ENCODE measurements around the gene SAMD14.
A peak's percentile ranks its signal among the peaks of the same experiment; 100 is the strongest.

Gene SAMD14

DNA sequence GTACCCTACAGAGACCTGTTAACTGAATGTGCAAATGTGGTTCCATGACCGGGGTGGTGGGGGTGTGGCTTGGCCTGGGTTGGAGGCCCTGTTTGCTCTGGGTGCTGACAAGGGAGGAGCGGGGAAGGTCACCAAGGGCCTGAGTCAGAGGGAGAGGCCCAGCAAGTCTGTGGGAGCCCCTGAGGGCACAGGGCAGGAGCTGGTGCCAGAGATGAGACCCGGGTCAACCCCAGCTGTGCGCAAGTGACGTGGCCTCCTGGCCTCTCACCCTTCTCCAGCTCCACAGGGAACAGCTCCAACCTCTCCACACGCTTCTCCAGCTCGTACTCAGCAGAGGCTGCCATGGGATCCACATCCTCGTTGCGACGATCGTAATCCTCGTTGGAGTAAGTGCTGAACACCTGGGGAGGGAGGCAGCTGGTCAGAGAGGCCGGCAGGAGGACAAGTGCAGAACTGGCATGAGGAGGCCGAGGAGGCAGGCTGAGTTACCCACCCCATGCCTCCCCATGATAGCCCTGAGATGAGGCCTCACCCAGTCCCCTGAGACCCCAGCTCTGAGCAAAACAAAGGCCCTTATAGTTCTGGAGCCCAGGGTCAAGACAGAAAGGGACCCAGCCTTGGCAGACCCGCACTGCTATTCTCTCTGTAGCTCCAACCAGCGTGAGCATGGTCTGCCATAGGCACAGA is 15.0 kb upstream of the SAMD14 start:
- H3K36me3 Mint-ChIP-seq = peaks cover 7% of the 10 kb centered on the region
- H3K27ac Mint-ChIP-seq = no peak overlapping the region
- no peaks in the 10 kb centered on the region for H3K9me3 Mint-ChIP-seq
- peaks cover 81% of the 10 kb centered on the region for H3K4me1 Mint-ChIP-seq
- H3K27me3 Mint-ChIP-seq = no peaks in the 10 kb centered on the region
- H3K4me3 Mint-ChIP-seq = no peak overlapping the region

DNA sequence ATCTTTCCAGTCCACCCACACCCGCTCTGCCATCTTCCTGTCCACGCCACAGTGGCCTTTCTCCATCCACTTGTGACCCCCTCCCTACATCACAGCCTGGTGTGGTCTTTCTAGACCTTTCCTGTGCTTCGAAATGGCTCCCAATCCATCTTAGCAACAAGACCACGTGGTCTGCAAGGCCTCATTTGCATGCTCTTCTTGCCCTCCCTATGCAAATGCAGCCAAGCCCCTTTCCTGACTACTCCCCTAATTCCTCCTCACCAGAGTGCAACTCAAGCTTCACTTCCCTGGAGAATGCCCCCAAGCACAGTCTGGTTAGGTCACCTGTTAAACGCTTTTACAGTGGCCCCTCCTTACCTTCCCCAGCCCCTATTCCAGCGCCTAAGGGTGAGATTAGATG is 14.4 kb upstream of the SAMD14 start:
- no peaks in the 10 kb centered on the region for H3K27me3 Mint-ChIP-seq
- no peak overlapping the region for H3K4me3 Mint-ChIP-seq
- peaks cover 11% of the 10 kb centered on the region for H3K36me3 Mint-ChIP-seq
- H3K27ac Mint-ChIP-seq = peak overlapping the region; percentile 66
- H3K9me3 Mint-ChIP-seq = no peaks in the 10 kb centered on the region
- peaks cover 86% of the 10 kb centered on the region for H3K4me1 Mint-ChIP-seq

- Mint-ChIP-seq H3K9me3 (no peaks in the 10 kb centered on the region), H3K36me3 (peaks cover 11% of the 10 kb centered on the region), H3K27ac (no peak overlapping the region), H3K4me3 (no peak overlapping the region), H3K27me3 (no peaks in the 10 kb centered on the region), H3K4me1 (peaks cover 86% of the 10 kb centered on the region)
Measured at GRCh38 chr17:50143461-50144176, 13.7 kb upstream of the SAMD14 start.

- peaks cover 20% of the 10 kb centered on the region for H3K36me3 Mint-ChIP-seq
- no peak overlapping the region for H3K27ac Mint-ChIP-seq
- peak overlapping the region; percentile 31 for H3K4me3 Mint-ChIP-seq
- no peaks in the 10 kb centered on the region for H3K9me3 Mint-ChIP-seq
- peaks cover 73% of the 10 kb centered on the region for H3K4me1 Mint-ChIP-seq
- H3K27me3 Mint-ChIP-seq = no peaks in the 10 kb centered on the region
Measured at GRCh38 chr17:50141745-50142110, 11.8 kb upstream of the SAMD14 start.

GRCh38 chr17:50141026-50141744 is 11.2 kb upstream of the SAMD14 start:
- Mint-ChIP-seq H3K27me3 (no peaks in the 10 kb centered on the region), H3K4me3 (peak overlapping the region; percentile 31), H3K9me3 (no peaks in the 10 kb centered on the region), H3K27ac (peak overlapping the region; percentile 59), H3K36me3 (peaks cover 20% of the 10 kb centered on the region), H3K4me1 (peaks cover 68% of the 10 kb centered on the region)

DNA sequence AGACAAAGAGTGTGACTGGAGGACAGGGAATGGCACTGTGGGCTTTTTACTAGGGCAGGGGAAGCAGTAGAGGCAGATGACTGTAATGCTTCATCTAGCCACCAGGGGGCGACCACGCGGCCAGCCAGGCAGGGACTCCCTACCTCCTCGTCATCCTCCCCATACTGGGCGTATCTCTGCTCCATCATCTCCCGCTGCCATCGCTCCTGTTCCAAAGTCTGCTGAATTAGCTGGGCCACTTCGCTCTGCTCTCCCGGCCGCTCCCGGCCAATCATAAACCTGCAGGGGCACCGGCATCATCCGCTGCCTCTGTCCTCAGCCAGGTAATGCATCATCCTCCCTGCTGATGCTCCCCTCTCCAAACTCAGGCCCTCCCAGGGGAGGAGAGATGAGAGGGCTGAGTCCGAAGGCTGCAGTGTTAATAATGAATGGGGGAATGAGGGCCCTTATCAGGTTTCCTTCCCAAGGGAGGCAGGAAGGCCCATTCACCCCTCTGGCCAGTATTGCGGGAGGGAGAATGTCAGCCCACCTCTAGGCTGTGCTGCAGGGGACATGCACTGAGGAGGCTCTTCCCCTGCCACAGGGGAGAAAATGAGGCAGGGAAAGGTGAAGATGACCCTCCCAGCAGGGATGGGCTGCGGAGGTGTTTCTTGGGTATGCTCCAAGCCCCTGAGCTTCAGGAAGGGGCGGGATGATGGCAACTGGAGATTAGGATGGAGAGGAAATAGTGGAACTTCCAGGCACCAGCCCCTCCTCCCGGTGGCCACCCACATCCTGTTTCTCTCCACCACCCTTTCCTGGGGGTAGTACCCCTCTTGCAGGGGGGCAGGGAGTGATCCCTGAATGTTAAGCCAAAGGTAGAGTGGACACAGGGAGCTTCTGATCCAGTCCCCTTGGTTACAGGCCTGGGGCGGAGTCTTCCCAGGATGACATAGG is 10.3 kb upstream of the SAMD14 start:
- peaks cover 58% of the 10 kb centered on the region for H3K4me1 Mint-ChIP-seq
- peak overlapping the region; percentile 59 for H3K27ac Mint-ChIP-seq
- peaks cover 20% of the 10 kb centered on the region for H3K36me3 Mint-ChIP-seq
- no peaks in the 10 kb centered on the region for H3K27me3 Mint-ChIP-seq
- no peaks in the 10 kb centered on the region for H3K9me3 Mint-ChIP-seq
- H3K4me3 Mint-ChIP-seq = peak overlapping the region; percentile 37

- H3K4me1 Mint-ChIP-seq = peaks cover 51% of the 10 kb centered on the region
- H3K36me3 Mint-ChIP-seq = peaks cover 20% of the 10 kb centered on the region
- no peaks in the 10 kb centered on the region for H3K27me3 Mint-ChIP-seq
- H3K9me3 Mint-ChIP-seq = no peaks in the 10 kb centered on the region
- H3K27ac Mint-ChIP-seq = no peak overlapping the region
- no peak overlapping the region for H3K4me3 Mint-ChIP-seq
Measured at GRCh38 chr17:50139185-50139783, 9.3 kb upstream of the SAMD14 start.

- H3K27me3 Mint-ChIP-seq = no peaks in the 10 kb centered on the region
- no peaks in the 10 kb centered on the region for H3K9me3 Mint-ChIP-seq
- H3K4me1 Mint-ChIP-seq = peaks cover 34% of the 10 kb centered on the region
- H3K36me3 Mint-ChIP-seq = peaks cover 20% of the 10 kb centered on the region
- H3K4me3 Mint-ChIP-seq = no peak overlapping the region
- peak overlapping the region; percentile 68 for H3K27ac Mint-ChIP-seq
Measured at GRCh38 chr17:50137042-50137441, 7.1 kb upstream of the SAMD14 start.

DNA sequence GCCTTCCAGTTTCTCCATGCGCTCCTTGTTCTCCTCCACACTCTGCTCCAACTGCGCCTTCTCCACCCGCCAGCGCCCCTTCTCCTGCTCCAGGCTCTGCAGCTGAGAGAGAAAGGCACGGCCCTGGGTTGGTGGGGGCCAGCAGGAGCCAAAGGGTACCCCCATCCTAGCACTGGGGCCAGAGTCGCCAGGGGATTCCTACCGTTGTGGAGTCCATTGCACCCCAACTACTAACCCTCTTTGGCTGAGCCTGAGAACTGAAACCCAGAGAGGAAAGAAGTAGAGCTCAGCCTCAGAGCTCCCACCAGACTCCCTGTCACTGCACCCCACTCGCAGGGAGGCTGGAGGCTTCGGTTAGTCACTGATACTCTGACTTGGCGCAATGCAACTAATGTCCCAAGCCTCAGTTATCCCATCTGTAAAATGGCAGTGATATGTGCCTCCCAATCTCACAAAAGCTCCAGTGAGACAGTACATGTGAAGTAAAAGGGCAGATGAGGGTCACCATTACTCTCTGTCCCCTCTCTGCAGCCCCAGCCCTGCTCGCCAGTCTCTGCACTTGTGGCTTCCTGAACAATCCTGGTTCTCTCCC is 6.2 kb upstream of the SAMD14 start:
- Mint-ChIP-seq H3K27me3 (peaks cover 1% of the 10 kb centered on the region), H3K9me3 (no peaks in the 10 kb centered on the region), H3K36me3 (peaks cover 16% of the 10 kb centered on the region), H3K4me1 (peaks cover 34% of the 10 kb centered on the region), H3K4me3 (no peak overlapping the region), H3K27ac (no peak overlapping the region)

- no peaks in the 10 kb centered on the region for H3K9me3 Mint-ChIP-seq
- H3K27me3 Mint-ChIP-seq = peaks cover 5% of the 10 kb centered on the region
- peaks cover 34% of the 10 kb centered on the region for H3K4me1 Mint-ChIP-seq
- H3K27ac Mint-ChIP-seq = no peak overlapping the region
- no peak overlapping the region for H3K4me3 Mint-ChIP-seq
- H3K36me3 Mint-ChIP-seq = peaks cover 16% of the 10 kb centered on the region
Measured at GRCh38 chr17:50135316-50136095, 5.5 kb upstream of the SAMD14 start.

DNA sequence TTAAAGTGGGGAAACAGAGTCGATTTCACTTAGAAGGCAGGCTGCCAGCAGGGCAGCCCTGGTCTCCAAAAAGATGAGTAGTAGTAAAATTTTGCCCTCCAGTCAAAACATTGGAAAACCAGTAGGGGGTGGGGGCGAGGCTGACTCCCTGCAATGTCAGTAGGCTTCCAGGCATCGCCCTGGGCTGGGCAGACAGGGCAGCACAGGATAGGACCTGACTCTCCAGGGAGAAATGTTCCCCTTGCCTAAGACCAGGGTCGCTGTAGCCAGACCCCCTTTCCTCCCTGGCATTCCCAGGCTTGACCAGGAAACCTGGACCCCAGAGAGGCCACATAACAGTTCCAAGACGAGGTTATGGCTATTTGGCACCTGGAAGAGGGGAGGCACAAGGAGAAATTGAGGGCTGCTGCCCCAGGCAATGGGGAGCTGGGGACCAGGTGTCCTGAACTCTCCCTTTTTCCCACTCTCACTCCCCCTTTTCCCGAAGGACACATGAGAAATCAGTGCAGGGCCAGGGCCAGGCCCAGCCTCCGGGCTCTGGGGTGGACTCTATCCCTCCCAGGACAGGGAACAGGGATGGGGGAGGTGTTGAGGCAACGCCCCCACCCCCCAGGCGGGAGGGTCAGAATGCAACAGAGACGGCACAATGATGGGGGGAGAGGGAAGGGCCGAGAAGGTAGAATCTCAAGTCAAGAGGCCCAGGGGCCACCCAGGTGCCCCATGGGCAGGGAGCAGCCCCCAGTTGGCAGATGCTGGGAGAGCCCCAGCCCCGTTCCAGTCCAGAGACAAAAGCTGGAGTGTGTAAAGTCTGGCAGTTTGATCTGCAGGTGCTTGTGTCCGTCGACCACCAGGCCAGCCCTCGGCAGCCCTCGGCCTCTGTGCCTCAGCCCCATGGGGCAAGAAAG is 4.5 kb upstream of the SAMD14 start:
- peaks cover 5% of the 10 kb centered on the region for H3K27me3 Mint-ChIP-seq
- H3K9me3 Mint-ChIP-seq = no peaks in the 10 kb centered on the region
- H3K4me1 Mint-ChIP-seq = peaks cover 25% of the 10 kb centered on the region
- H3K4me3 Mint-ChIP-seq = no peak overlapping the region
- H3K36me3 Mint-ChIP-seq = peaks cover 12% of the 10 kb centered on the region
- H3K27ac Mint-ChIP-seq = no peak overlapping the region

- H3K36me3 Mint-ChIP-seq = peaks cover 12% of the 10 kb centered on the region
- H3K9me3 Mint-ChIP-seq = no peaks in the 10 kb centered on the region
- peaks cover 6% of the 10 kb centered on the region for H3K27me3 Mint-ChIP-seq
- H3K4me3 Mint-ChIP-seq = no peak overlapping the region
- H3K27ac Mint-ChIP-seq = no peak overlapping the region
- H3K4me1 Mint-ChIP-seq = peaks cover 27% of the 10 kb centered on the region
Measured at GRCh38 chr17:50133769-50134099, 3.8 kb upstream of the SAMD14 start.

- Mint-ChIP-seq H3K9me3 (no peaks in the 10 kb centered on the region), H3K4me1 (peaks cover 29% of the 10 kb centered on the region), H3K4me3 (no peak overlapping the region), H3K27ac (no peak overlapping the region), H3K36me3 (peaks cover 9% of the 10 kb centered on the region), H3K27me3 (peaks cover 9% of the 10 kb centered on the region)
Measured at GRCh38 chr17:50133028-50133768, 3.2 kb upstream of the SAMD14 start.
